Smooth muscle cell (in vitro differentiated cells): ENCODE results near the gene THAP7. TPM values are rescaled to one million over a fixed set of nuclear protein-coding genes. Genes with fewer than 3 reads are reported as not detected.

Experiments
- DNase-seq: peaks from one replicate; lab custom pipeline; 2025; ENCODE audit not compliant: unreplicated experiment; lab: John Stamatoyannopoulos, UW
- H2AFZ ChIP-seq: fragments of 200-600 bp; sonication (generic); 2 replicates; pipeline ENCODE4 v1.6.0; 2016; ENCODE audit warnings: antibody characterized with exemption, low read depth, mild to moderate bottlenecking
- H3F3A ChIP-seq: fragments of 200-600 bp; sonication (generic); 2 replicates; pipeline ENCODE4 v1.6.0; 2017; ENCODE audit warnings: antibody characterized with exemption, low read depth
- H3K27ac ChIP-seq: fragments of 200-600 bp; sonication (generic); 2 replicates; pipeline ENCODE4 v1.5.1; 2016; ENCODE audit warnings: low read depth, mild to moderate bottlenecking
- H3K27me3 ChIP-seq: fragments of 200-600 bp; sonication (generic); 2 replicates; pipeline ENCODE4 v1.6.1; 2016; ENCODE audit warnings: low read depth, mild to moderate bottlenecking
- H3K36me3 ChIP-seq: fragments of 200-600 bp; sonication (generic); 2 replicates; pipeline ENCODE4 v1.5.1; 2016; ENCODE audit warnings: low read depth
- H3K4me1 ChIP-seq: fragments of 200-600 bp; sonication (generic); 2 replicates; pipeline ENCODE4 v1.5.1; 2016; ENCODE audit warnings: low read depth
- H3K4me2 ChIP-seq: fragments of 200-600 bp; sonication (generic); 2 replicates; pipeline ENCODE4 v1.6.0; 2016; ENCODE audit warnings: mild to moderate bottlenecking
- H3K4me3 ChIP-seq: fragments of 200-600 bp; sonication (generic); 2 replicates; pipeline ENCODE4 v1.5.1; 2016; ENCODE audit warnings: mild to moderate bottlenecking
- H3K79me2 ChIP-seq: fragments of 200-600 bp; sonication (generic); 2 replicates; pipeline ENCODE4 v1.6.0; 2016; ENCODE audit warnings: low read depth, mild to moderate bottlenecking
- H3K9ac ChIP-seq: fragments of 200-600 bp; sonication (generic); 2 replicates; pipeline ENCODE4 v1.6.0; 2016; ENCODE audit warnings: low read depth
- H3K9me3 ChIP-seq: fragments of 200-600 bp; sonication (generic); replicated peaks from 2 replicates; pipeline ENCODE4 v1.5.1; 2016; ENCODE audit warnings: low read depth
- H4K20me1 ChIP-seq: fragments of 200-600 bp; sonication (generic); 2 replicates; pipeline ENCODE4 v1.6.0; 2016; ENCODE audit warnings: low read depth
- WGBS: methylation state at CpG from one replicate; pipeline ENCODE4 v1.1.7; 2016; ENCODE audit warnings: low lambda C conversion rate; 5-methylcytosine and 5-hydroxymethylcytosine counted together
- polyA plus RNA-seq: library from polyadenylated mRNA; unstranded; fragments of >200 nt; fragmentation: Nextera tagmentation; extraction: Ambion mirVana; gene quantifications from 2 replicates; pipeline ENCODE4 v1.2.1, GENCODE V29; 2016
- total RNA-seq: library from RNA; depleted of rRNA; stranded (reverse); fragments of >200 nt; gene quantifications from 2 replicates; pipeline ENCODE4 v1.2.3, GENCODE V29; 2014
- TF ChIP-seq, protein P1 (sequence below): fragments of 200-600 bp; sonication (generic); IDR thresholded peaks from 2 replicates; pipeline ENCODE4 v1.5.1; 2017; ENCODE audit warnings: borderline replicate concordance, mild to moderate bottlenecking, antibody characterized with exemption; ENCODE audit not compliant: insufficient read depth, poor library complexity, severe bottlenecking

Gene THAP7
- total and polyA plus RNA-seq, 2 experiments from 2014 or later: 26.8 to 28.0 TPM

DNA sequence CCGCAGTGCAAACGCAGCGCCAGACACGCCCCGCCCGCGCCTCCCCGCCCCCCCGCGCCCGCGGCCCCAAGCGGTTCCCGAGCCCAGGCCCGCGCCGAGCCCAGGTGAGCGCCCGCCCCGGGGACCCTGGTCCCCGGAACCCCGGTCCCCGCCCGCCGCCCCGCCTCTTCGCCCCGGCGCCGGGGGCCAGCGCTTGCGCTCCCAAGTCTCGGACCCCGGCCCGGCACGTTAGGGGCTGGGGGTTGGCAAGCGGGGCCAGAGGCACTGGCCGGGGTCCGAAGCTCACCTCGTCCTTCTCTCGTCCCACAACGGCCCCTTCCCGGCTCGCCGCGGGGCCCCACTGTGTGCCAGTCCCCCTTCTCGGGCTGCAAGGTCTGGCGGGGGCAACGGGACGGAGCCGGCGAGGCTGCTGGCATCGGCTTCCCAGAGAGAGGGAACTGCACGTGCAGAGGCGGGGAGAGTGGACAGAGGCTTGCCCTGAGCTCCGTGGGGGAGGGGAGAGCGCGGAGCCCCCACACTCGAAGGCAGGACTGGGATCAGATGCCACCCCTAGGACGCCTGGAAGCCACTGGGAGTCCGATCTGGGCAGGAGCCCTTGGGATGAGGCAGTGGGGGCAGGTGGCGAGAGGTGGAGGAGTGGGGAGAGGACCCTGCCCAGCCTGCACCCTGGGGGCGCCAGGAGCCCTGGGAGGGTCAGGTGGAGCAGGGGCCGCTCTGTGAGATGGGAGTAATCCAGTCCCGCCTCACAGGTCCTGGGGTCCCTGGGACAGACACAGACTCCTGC is 36.6 kb downstream of the THAP7 start:
- TF ChIP-seq, protein P1, sequence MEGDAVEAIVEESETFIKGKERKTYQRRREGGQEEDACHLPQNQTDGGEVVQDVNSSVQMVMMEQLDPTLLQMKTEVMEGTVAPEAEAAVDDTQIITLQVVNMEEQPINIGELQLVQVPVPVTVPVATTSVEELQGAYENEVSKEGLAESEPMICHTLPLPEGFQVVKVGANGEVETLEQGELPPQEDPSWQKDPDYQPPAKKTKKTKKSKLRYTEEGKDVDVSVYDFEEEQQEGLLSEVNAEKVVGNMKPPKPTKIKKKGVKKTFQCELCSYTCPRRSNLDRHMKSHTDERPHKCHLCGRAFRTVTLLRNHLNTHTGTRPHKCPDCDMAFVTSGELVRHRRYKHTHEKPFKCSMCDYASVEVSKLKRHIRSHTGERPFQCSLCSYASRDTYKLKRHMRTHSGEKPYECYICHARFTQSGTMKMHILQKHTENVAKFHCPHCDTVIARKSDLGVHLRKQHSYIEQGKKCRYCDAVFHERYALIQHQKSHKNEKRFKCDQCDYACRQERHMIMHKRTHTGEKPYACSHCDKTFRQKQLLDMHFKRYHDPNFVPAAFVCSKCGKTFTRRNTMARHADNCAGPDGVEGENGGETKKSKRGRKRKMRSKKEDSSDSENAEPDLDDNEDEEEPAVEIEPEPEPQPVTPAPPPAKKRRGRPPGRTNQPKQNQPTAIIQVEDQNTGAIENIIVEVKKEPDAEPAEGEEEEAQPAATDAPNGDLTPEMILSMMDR: no peak
- H3K4me3 ChIP-seq: peak overlapping the region; percentile 44
- peak overlapping the region; percentile 85 for H3K4me2 ChIP-seq
- WGBS: 20% methylated on average over 28 of the region's 65 CpGs
- H3K9ac ChIP-seq: no peak overlapping the region
- no peaks in the 10 kb centered on the region for H3K9me3 ChIP-seq
- H3F3A ChIP-seq: no peaks in the 10 kb centered on the region
- no peaks in the 10 kb centered on the region for H3K79me2 ChIP-seq
- DNase-seq: no peak
- H3K4me1 ChIP-seq: peaks cover 12% of the 10 kb centered on the region
- H4K20me1 ChIP-seq: no peaks in the 10 kb centered on the region
- peaks cover 28% of the 10 kb centered on the region for H3K27me3 ChIP-seq
- H3K36me3 ChIP-seq: no peaks in the 10 kb centered on the region
- H3K27ac ChIP-seq: no peak overlapping the region
- H2AFZ ChIP-seq: no peak overlapping the region

DNA sequence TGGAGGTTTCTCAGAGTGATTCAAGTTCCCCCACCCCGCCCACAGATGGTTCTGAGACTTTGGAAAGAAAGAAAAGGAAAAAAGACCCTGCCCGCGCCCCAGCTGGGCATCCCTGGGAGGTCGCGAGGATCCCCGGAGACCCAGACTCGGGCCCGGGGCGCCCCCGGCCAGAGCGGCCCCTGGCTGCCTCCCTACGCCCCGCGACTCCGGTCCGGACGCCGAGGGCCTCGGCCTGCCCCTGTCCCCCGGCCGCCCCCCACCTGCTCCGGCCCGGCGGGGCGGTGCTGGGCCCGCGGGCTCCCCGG is 37.2 kb downstream of the THAP7 start:
- Histone ChIP-seq H3K9ac (no peak overlapping the region), H3K27me3 (peaks cover 28% of the 10 kb centered on the region), H3K36me3 (no peaks in the 10 kb centered on the region), H3K27ac (no peak overlapping the region), H3K4me3 (peak overlapping the region; percentile 44), H3K4me2 (peak overlapping the region; percentile 85), H3K4me1 (peaks cover 12% of the 10 kb centered on the region), H2AFZ (no peak overlapping the region), H3K9me3 (no peaks in the 10 kb centered on the region), H3F3A (no peaks in the 10 kb centered on the region), H3K79me2 (no peaks in the 10 kb centered on the region), H4K20me1 (no peaks in the 10 kb centered on the region)
- no peak for DNase-seq
- WGBS: 17% methylated on average over 12 of the region's 28 CpGs
- TF ChIP-seq, protein P1: no peak

DNA sequence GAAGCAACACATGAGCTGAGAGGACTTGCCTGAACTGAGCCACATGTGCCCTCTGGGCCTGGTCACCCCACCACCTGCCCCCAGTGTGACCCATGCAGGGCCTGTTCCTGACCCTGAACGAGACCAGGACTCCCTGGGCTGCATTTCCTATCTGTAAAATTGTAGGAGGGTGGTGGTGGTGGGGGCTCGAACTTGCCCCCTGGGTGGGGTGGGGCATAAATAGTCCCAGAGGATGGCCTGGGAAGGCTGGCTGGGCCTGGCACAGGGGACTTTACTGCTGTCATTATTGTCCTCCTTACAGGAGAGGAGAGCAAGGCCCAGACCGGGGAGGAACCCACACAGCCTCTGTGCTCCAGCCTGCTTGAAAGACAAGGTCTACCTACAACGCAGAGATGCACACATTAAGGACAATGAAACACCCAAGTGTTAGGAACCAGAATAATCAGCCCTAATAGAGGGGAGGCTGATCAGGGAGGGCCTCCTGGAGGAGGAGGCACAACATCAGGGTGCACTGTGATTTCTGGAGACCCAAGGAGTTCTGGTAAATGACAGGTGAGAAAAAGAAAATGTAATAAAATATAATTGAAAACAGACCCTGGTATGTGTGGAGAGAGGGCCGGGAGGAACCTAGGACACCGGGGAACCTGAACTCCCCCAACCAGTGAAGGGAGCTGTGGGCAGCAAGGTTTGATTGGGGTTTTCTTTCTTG is 37.7 kb downstream of the THAP7 start:
- 83% methylated on average over 6 of the region's 6 CpGs for WGBS
- Histone ChIP-seq H3K36me3 (no peaks in the 10 kb centered on the region), H3K9me3 (no peaks in the 10 kb centered on the region), H3K4me3 (peak overlapping the region; percentile 44), H3K27ac (no peak overlapping the region), H3K27me3 (peaks cover 28% of the 10 kb centered on the region), H4K20me1 (no peaks in the 10 kb centered on the region), H3K4me1 (peaks cover 12% of the 10 kb centered on the region), H3K9ac (no peak overlapping the region), H3K4me2 (peak overlapping the region; percentile 85), H3K79me2 (no peaks in the 10 kb centered on the region), H3F3A (no peaks in the 10 kb centered on the region), H2AFZ (no peak overlapping the region)
- TF ChIP-seq, protein P1: no peak
- DNase-seq: no peak
